ENCODE measurements around the gene IDI1.

The IDI1 gene

DNA sequence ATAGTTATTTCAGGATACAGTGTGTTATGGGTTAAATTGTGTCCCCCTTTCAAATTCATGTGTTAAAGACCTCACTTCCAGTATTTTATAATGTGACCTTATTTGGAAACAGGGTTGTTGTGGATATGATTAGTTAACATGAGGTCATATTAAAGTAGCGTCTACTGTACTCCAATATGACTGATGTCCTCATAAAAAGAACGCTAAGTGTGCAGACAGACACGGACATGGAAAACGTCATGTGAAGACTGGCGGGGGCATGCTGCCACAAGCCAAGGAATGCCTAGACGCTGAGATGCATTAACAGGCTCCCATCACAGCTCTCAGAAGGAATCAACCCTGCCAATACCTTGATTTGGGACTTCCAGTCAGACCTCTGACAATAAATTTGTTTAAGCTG lies 5.8 kb upstream of the IDI1 start:
- no peak overlapping the region for H3K4me3 ChIP-seq (ENCODE audit: low read depth, low read length)
- DNase-seq (ENCODE audit: low read depth), result no peak
- TF ChIP-seq, protein P1, sequence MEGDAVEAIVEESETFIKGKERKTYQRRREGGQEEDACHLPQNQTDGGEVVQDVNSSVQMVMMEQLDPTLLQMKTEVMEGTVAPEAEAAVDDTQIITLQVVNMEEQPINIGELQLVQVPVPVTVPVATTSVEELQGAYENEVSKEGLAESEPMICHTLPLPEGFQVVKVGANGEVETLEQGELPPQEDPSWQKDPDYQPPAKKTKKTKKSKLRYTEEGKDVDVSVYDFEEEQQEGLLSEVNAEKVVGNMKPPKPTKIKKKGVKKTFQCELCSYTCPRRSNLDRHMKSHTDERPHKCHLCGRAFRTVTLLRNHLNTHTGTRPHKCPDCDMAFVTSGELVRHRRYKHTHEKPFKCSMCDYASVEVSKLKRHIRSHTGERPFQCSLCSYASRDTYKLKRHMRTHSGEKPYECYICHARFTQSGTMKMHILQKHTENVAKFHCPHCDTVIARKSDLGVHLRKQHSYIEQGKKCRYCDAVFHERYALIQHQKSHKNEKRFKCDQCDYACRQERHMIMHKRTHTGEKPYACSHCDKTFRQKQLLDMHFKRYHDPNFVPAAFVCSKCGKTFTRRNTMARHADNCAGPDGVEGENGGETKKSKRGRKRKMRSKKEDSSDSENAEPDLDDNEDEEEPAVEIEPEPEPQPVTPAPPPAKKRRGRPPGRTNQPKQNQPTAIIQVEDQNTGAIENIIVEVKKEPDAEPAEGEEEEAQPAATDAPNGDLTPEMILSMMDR (conservative IDR thresholded peaks at IDR 0.05; ENCODE audit: low read depth, low read length), result no peak

DNA sequence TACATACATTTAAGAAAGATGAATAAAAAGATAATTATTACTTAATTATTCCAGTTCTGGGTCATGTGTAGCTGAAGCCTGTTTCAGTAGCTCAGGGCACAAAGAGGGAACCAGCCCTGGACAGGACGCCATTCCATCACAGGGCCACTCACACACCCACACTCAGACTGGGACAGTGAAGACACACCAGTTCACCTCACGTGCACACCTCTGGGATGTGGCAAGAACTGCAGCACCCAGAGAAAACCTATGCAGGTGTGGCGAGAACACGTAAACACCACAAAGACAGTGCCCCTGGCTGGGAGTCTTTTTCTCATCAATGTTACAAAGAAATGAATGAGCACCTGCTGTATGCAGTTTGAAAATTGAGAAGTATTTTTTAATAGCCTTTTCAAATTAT lies 1.6 kb upstream of the IDI1 start:
- TF ChIP-seq, protein P1 (conservative IDR thresholded peaks at IDR 0.05; ENCODE audit: low read depth, low read length), result no peak
- no peak for DNase-seq (ENCODE audit: low read depth)
- H3K4me3 ChIP-seq (ENCODE audit: low read depth, low read length), result peak overlapping the region; percentile 91

DNA sequence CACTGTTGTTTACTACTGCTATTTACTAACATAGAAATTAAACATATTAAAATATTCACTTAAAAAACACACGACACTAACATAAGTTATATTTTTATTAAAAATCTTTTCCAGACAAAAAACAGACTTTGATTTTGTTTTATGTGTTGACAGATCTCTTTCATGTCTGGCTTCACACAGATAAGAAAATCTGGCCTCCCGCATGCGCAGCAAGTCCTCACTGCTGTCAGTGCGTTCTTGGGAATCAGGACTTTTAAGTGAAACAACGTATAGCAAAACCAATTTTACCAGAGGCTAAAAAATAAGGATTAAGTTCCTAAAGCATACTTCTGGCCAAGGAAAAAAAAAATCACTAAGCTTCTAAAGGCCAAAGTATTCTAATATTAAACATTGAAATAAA lies 1.2 kb upstream of the IDI1 start:
- TF ChIP-seq, protein P1 (conservative IDR thresholded peaks at IDR 0.05; ENCODE audit: low read depth, low read length), result no peak
- H3K4me3 ChIP-seq (ENCODE audit: low read depth, low read length), result peak overlapping the region; percentile 91
- peak; percentile 57 for DNase-seq (ENCODE audit: low read depth)

DNA sequence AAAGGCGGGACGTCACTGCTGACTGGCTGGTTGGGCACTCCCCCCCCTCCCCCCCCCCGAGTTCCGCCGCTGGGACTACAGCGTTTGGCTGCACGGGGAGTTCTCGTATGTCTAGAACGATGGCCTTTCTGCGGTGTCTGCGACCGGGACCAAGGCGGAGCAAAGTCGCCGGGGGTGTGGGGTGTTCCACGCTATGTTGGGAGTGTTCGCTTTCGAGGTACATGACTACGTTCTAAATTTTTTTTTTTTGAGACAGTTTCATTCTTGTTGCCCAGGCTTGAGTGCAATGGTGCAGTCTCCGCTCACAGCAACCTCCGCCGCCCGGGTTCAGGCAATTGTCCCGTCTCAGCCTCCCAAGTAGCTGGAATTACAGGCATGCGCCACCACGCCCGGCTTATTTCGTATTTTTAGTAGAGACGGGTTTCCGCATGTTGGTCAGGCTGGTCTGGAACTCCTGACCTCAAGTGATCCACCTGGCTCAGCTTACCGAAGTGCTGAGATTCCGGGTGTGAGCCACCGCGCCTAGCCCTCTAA lies 573 bp upstream of the IDI1 start:
- TF ChIP-seq, protein P1 (conservative IDR thresholded peaks at IDR 0.05; ENCODE audit: low read depth, low read length), result no peak
- H3K4me3 ChIP-seq (ENCODE audit: low read depth, low read length), result peak overlapping the region; percentile 91
- DNase-seq (ENCODE audit: low read depth), result peak; percentile 59

DNA sequence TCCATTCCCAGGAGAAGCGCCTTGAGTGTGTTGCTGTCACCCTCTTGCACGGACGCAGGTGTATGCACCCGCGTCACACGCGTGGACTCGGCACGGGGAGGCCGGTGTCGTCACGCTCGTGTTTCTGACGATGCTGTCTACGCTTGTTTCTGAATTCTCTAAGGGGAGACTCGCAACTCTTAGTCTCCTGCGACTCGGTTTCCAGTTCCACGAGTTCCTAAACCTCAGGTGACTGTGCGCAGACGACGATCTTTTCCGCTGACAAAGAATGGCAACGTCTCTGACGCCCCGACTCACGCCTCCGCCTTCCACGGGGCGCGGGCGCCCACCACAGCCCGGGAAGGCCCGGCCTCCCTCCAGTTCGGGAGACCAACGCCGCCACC lies 579 bp downstream of the IDI1 start:
- DNase-seq (ENCODE audit: low read depth), result peak; percentile 47
- peak overlapping the region; percentile 91 for H3K4me3 ChIP-seq (ENCODE audit: low read depth, low read length)
- TF ChIP-seq, protein P1 (conservative IDR thresholded peaks at IDR 0.05; ENCODE audit: low read depth, low read length), result no peak

DNA sequence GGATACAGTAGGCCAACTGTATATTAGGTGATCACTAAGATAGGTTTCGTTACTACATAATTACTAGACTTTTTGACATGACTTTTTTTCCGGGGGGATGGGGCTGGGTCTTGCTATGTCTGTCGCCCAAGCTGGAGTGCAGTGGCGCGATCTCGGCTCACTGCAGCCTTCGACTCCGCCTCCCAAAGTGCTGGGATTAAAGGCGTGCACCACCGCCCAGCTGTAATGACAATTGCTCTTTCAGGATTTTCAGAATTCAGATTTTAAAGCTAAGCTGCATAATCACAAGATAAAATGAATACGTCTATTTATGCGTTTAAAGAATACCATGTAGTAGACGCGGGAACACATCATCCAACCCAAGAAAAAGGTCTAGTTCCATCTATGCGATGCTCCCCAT lies 982 bp downstream of the IDI1 start:
- TF ChIP-seq, protein P1 (conservative IDR thresholded peaks at IDR 0.05; ENCODE audit: low read depth, low read length), result no peak
- no peak for DNase-seq (ENCODE audit: low read depth)
- H3K4me3 ChIP-seq (ENCODE audit: low read depth, low read length), result peak overlapping the region; percentile 91

DNA sequence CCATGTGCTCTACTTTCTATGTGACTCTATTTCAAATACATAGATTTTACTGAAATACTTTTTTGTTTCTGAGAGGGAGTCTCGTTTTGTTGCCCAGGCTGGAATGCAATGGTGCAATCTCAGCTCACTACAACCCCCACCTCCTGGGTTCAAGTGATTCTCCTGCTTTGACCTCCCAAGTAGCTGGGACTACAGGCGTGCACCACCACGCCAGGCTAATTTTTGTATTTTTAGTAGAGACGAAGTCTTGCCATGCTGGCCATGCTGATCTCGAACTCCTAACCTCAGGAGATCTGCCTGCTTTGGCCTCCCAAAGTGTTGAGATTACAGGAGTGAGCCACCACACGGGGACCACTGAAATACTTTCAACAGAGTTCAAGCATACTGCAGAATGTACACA lies 3.5 kb downstream of the IDI1 start:
- TF ChIP-seq, protein P1 (conservative IDR thresholded peaks at IDR 0.05; ENCODE audit: low read depth, low read length), result no peak
- H3K4me3 ChIP-seq (ENCODE audit: low read depth, low read length), result no peak overlapping the region
- DNase-seq (ENCODE audit: low read depth), result no peak

All from choroid plexus epithelial cell (primary cell).